WI38 (cell line): ENCODE results near the gene SYT7.

Experiments
- H3K4me3 ChIP-seq: 2 replicates; pipeline ENCODE4 v1.5.1; 2011; ENCODE audit warnings: low read depth, mild to moderate bottlenecking, control low read depth, low read length
- CTCF ChIP-seq: IDR thresholded peaks from 2 replicates; pipeline ENCODE4 v1.5.1; 2012; ENCODE audit warnings: low read depth, mild to moderate bottlenecking, control low read depth, low read length

Gene SYT7

GRCh38 chr11:61580271-61580888 is 496 bp downstream of the SYT7 start:
- H3K4me3 ChIP-seq, result no peak overlapping the region
- TF ChIP-seq CTCF, result no peak

GRCh38 chr11:61579676-61580270 is 1.1 kb downstream of the SYT7 start:
- no peak for TF ChIP-seq CTCF
- no peak overlapping the region for H3K4me3 ChIP-seq

GRCh38 chr11:61578819-61579675 is 1.8 kb downstream of the SYT7 start:
- no peak overlapping the region for H3K4me3 ChIP-seq

GRCh38 chr11:61577383-61578118 is 3.3 kb downstream of the SYT7 start:
- peak; percentile 37; the same call in 1 of the 2 replicates for TF ChIP-seq CTCF
- no peak overlapping the region for H3K4me3 ChIP-seq

More at GRCh38 chr11:61578819-61579675, 1.8 kb downstream of the SYT7 start:
- no peak for TF ChIP-seq CTCF

- no peak for TF ChIP-seq CTCF
Observed at GRCh38 chr11:61575886-61576861, 4.7 kb downstream of the SYT7 start.

GRCh38 chr11:61574611-61575010 is 6.3 kb downstream of the SYT7 start:
- no peak overlapping the region for H3K4me3 ChIP-seq
- no peak for TF ChIP-seq CTCF

More at GRCh38 chr11:61575886-61576861, 4.7 kb downstream of the SYT7 start:
- no peak overlapping the region for H3K4me3 ChIP-seq
